ENCODE measurements around the gene FHDC1. TPM values are rescaled to one million over a fixed set of nuclear protein-coding genes. Genes with fewer than 3 reads are reported as not detected.

Gene FHDC1
- total RNA-seq, 1 experiment from 2014 or later, result 0.21 TPM

- Histone ChIP-seq H3K9me3 (ENCODE audit: control insufficient read depth, insufficient read depth, low read depth, low read length) (no peaks in the 10 kb centered on the region), H3K27me3 (ENCODE audit: control insufficient read depth, insufficient read depth, low read length) (no peaks in the 10 kb centered on the region), H3K4me1 (ENCODE audit: control insufficient read depth, insufficient read depth, low read length) (no peaks in the 10 kb centered on the region), H3K27ac (ENCODE audit: low read length) (no peak overlapping the region), H3K4me3 (ENCODE audit: low read depth in 2 of 2, low read length in 2 of 2) (no peak overlapping the region), H3K36me3 (ENCODE audit: control insufficient read depth, insufficient read depth, low read length) (no peaks in the 10 kb centered on the region; the same call in 1 of the 2 replicates)
- in situ Hi-C loops (cut with HindIII; ENCODE audit: low pct_unique_long_range_greater_than_20kb, low sequenced_read_pairs), result no loop called here
- TF ChIP-seq SIN3A (IDR thresholded peaks at IDR 0.05; ENCODE audit: borderline replicate concordance, insufficient read depth, low read depth, low read length) (no peak), REST (IDR thresholded peaks at IDR 0.05; ENCODE audit: insufficient read depth in 1 of 2, low read depth in 2 of 2, low read length in 1 of 2) (no peak), TCF7L2 (IDR thresholded peaks at IDR 0.05; ENCODE audit: low read depth, low read length) (no peak), POLR2AphosphoS5 (IDR thresholded peaks at IDR 0.05; ENCODE audit: low read depth, low read length) (no peak), CTCF (IDR thresholded peaks at IDR 0.05) (no peak)
- intact Hi-C loops (cut with micrococcal nuclease; ENCODE audit: unreplicated experiment), result no loop called here
- no TSS peak for BruUV-seq (replicated peaks)
- POLR2A ChIA-PET, result interaction anchor here (0.7 kb wide), 1 partner anchor 378 kb away, joined by 17 read pairs; no protein-coding TSS in a partner anchor
- ATAC-seq (no peak), DNase-seq (ENCODE audit: low read depth, low spot score) (no peak)
- CTCF ChIA-PET, result no interaction called here
These were observed 82.6 kb downstream of the FHDC1 start for GRCh38 chr4:153018684-153019083.

DNA sequence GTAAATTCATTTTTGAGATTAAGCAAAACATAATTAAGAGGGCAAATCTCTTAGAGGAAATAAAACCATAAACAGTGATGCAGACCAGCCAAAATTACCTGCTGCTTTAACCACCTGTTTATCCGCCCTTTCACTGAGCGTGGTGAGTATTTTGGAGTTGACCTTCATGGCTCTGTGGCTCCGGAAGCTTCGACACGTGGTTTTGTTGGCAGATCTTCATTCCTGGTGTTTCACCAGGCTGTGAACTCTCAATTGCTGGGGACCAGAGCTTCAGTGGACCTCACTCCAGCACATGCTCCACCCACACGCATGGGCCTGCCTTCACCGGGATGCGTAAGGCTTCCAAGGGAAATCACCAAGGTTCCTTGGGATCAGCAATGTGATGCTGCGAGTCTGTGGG is 83.8 kb downstream of the FHDC1 start:
- POLR2A ChIA-PET, result no interaction called here
- no TSS peak for BruUV-seq (replicated peaks)

More for the DNA sequence above, 83.8 kb downstream of the FHDC1 start:
- CTCF ChIA-PET, result no interaction called here
- no peaks in the 10 kb centered on the region for H3K9me3 ChIP-seq (ENCODE audit: control insufficient read depth, insufficient read depth, low read depth, low read length)
- H3K27me3 ChIP-seq (ENCODE audit: control insufficient read depth, insufficient read depth, low read length), result no peaks in the 10 kb centered on the region
- ATAC-seq (no peak), DNase-seq (ENCODE audit: low read depth, low spot score) (no peak)
- H3K4me1 ChIP-seq (ENCODE audit: control insufficient read depth, insufficient read depth, low read length), result no peaks in the 10 kb centered on the region
- H3K36me3 ChIP-seq (ENCODE audit: control insufficient read depth, insufficient read depth, low read length), result no peaks in the 10 kb centered on the region
- TF ChIP-seq REST (IDR thresholded peaks at IDR 0.05; ENCODE audit: insufficient read depth in 1 of 2, low read depth in 2 of 2, low read length in 1 of 2), result no peak
- TF ChIP-seq CTCF (IDR thresholded peaks at IDR 0.05), result no peak
- no peak for TF ChIP-seq SIN3A (IDR thresholded peaks at IDR 0.05; ENCODE audit: borderline replicate concordance, insufficient read depth, low read depth, low read length)
- TF ChIP-seq TCF7L2 (IDR thresholded peaks at IDR 0.05; ENCODE audit: low read depth, low read length), result no peak
- TF ChIP-seq POLR2AphosphoS5 (IDR thresholded peaks at IDR 0.05; ENCODE audit: low read depth, low read length), result no peak
- intact Hi-C loops (cut with micrococcal nuclease; ENCODE audit: unreplicated experiment) (no loop called here), in situ Hi-C loops (cut with HindIII; ENCODE audit: low pct_unique_long_range_greater_than_20kb, low sequenced_read_pairs) (no loop called here)
- no peak overlapping the region for H3K4me3 ChIP-seq (ENCODE audit: low read depth in 2 of 2, low read length in 2 of 2)
- no peak overlapping the region for H3K27ac ChIP-seq (ENCODE audit: low read length)
